Superior temporal gyrus (tissue), 1 donor: ENCODE data around the gene SMC3.
A peak's percentile ranks its signal among the peaks of the same experiment; 100 is the strongest.
"Not testable (repeated sequence)": the region's sequence is repeated elsewhere in the genome, so short reads cannot be mapped to it uniquely, and the experiment has no call there.

ENCODE experiments used
- DNase-seq: peaks from one replicate; pipeline ENCODE4 v3.0.0-alpha.2; 2016; ENCODE audit errors: extremely low spot score

Gene SMC3

DNA sequence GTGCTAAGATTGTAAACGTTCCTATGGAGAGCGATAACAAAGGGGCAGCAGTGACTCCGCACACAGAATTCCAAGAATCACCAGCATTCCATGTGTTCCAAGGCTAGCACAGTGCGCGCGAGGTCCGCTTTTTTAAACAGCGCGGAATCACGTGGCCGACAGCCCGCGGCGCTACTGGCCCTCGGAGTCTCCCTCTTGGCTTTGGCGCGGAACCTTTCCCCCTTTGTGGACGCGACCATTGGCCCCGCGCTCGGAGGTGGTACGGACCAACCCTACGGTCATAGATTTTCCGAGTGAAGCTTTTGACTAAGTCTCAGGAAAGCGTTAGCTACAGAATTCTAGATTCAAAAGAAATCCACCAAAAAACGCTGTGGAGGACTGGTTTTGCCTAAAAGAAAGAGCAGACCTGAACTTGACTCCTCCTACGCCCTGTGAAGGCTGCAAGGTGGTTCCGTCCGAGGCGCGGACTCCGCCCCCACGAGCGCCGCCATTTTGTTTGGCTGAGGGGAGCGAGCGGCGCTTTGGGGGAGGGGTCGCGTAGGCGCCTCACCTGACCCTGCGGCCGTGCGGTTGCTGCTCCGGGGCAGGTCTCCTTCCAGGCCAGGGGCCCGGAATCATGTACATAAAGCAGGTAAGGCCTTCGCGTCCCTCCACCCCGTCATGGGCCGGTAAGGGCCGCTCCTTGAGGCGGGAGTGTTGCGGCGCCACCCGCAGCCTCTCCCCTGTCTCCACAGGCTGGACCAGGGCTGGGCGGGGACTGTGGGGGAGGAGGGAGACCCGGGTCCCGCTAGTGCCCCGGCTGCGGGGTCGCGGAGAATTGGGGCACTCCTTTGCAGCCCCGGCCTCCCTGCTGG is at the start of gene SMC3:
Gene SMC3, plus strand, starts transcription at position 495 of the 854 bp plus-strand sequence. Its CDS starts 122 bp downstream, at position 617.
- DNase-seq: peak; percentile 97

DNA sequence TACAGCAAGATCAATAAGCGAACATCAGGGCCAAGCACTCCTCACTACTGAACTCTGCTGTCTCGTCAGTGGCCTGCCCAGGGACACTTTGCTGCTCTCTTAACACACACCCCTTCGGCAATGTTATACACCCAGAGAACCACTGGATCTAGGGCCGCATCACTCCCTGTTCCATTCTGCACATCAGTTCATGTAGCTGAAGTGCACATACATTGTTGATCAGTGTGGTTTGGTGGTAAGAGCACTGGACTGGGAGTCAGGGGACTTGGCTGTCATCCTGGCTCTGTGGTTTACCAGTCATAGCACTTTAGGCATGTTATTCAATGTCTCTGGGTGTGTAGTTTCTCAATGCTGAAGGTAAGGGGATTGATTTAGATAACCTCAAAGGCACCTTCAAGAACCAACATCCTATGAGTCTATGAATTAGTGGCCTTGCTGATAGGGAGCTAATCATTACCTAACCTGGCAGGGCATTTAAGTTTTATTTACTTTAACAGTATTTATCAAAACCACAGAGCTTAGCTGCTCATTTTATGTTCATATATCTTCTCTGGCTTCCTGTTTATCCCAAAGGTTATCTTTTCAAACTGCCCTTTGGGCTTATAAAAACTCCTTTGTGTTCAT is 45.0 kb upstream of the SMC3 start:
- DNase-seq: no peak

DNA sequence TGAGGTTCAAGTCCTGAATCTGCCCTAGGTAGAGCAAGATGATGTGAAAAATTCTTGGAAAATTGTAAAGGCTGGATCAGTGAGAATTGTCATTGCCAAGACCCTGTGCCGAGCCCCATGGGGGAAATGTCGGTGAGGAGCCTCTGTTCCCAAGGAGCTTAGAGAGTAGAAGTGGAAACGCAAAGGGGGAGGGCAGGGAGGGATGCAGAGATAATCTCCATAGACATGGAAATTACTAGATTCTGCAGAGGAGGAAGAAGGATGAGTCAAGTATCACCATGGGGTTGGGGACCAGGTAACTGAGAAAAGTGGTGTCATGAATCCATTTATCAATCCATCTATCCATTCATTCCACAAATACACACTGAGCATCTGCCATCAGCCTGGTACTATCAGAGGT is 43.8 kb upstream of the SMC3 start:
- no peak for DNase-seq

GRCh38 chr10:110524179-110524858 is 43.2 kb upstream of the SMC3 start:
- no peak for DNase-seq

DNA sequence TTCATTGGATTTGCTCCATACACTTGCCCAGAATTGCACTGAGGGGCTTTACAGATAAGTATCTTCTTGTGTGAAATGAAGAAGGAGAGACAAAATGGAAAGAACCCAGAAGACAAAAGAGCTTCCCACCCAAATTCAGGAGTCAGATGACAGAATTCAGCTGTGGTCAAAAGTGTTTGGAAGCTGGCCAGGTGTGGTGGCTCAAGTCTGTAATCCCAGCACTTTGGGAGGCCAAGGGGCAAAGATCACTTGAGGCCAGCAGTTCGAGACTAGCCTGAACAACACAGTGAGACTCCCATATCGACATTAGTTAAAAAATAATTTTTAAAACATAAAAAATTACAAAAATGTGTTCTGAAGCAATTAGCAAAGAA is 42.6 kb upstream of the SMC3 start:
- no peak for DNase-seq

DNA sequence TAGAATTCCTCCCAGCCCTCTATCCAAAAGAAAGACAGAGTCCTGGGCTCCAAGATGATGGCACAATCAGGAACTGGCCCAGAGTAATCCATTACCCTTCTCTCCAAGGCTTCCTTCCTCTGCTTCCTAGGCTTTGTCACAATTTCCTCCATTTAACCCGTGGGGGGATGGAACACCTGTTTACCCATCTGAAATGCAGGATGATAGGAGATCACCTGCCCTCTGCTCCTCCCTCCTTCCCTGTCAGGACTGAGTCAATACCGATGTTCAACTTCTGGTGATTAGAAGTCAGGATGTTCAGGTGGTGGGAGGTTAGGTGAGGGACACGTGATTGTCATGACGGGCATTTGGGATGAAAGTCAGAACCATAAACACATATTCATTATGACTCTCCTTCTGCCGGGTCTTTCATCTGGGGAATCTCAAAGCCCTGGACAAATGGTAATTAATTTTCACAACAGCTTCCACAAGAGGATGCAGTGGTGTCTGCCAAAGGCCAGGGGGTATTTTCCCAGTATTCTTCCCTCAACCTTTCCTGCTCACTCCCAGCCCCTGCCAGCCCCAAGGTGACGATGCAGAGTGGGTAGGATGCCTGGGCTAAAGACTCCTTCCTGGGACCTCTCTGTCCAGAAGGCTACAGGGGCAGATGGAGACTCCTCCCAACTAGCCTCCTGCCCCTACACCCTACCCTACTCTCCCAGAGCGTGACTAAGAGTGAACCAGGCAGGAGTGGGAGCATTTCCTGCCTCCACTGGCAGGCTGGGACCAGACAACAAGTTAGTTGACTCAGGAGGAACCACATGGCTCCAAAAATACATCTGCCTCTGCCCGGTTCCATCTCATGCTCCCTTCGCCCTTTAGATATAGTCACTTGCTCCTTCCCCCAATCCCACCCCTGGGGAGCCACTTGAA is 41.9 kb upstream of the SMC3 start:
- no peak for DNase-seq

DNA sequence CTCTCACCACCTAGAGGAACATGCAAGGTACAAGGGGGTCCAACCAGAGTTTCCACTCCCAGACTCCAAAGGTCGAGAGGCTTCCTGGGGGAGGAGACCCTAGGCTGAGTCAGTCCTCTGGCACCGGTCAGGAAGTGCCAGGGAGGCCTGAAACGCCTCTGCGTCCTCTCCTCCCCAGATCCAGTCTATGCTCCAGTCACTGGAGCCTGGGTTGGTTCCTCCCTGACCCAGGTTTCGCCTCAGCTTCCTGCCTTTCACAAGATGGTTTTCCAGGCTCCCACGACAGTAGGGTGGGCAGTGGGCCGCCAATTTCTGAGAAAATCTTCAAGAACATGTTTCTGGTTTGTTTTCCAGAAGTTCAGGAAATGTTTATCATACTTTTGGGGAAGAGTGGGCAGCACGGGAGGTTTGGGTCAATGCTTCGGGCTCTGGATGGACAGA is 39.7 kb upstream of the SMC3 start:
- DNase-seq: no peak

DNA sequence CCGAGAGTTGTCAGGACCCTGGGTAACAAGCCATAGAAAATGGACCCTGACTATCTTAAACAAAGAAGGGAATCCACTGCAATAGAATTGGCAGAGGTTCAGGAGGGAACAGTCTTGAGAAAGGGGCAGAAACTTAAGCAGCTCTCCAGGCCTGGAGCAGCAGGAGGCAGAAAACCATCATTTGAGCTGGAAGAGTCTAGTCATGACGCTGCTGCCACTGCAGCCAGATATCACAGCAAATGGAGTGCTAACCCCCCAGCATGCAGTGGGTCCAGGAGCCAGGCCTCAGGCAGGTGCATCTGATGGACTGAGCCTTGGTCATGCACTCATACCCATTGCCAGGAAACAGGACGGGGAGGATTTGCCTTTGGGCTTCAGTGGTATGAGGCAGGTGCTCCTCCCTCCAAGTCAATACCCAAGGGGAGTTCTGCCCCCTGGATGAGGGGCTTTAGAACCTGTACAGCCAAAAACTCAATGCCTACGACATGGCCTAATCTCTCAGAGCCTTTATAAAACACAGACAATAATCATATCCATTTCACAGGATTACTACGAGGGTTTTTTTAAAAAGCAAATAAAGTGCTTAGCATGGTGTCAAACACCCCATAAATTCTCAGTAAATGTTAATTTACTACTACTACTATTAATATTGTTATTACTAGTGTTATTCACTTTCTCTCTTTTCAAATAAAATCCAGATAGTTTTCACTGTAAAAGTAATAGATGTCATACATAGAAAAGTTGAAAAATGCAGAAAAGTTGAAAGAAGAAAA is 39.1 kb upstream of the SMC3 start:
- no peak for DNase-seq

- DNase-seq: not testable (repeated sequence)
Observed at GRCh38 chr10:110528997-110529524, 38.4 kb upstream of the SMC3 start.

DNA sequence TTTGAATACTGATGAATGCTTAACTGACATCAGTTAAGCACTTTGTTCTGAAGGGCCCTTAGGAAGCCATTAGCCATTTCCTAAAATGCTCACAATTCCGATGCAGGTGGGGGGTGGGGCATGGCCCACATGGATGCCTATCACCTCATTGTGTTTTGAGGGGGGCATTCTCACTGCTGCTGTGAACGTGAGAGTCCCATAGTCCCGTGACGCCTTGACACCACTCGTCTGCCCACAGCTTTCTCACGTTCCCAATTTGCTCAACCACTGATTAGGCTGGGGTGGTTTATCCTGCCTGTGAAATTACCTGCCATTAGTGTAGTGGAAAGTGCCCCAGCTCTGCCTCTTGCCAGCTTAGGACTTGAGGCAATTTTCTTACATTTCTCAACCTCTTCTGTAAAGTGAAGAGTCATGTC is 37.9 kb upstream of the SMC3 start:
- no peak for DNase-seq

DNA sequence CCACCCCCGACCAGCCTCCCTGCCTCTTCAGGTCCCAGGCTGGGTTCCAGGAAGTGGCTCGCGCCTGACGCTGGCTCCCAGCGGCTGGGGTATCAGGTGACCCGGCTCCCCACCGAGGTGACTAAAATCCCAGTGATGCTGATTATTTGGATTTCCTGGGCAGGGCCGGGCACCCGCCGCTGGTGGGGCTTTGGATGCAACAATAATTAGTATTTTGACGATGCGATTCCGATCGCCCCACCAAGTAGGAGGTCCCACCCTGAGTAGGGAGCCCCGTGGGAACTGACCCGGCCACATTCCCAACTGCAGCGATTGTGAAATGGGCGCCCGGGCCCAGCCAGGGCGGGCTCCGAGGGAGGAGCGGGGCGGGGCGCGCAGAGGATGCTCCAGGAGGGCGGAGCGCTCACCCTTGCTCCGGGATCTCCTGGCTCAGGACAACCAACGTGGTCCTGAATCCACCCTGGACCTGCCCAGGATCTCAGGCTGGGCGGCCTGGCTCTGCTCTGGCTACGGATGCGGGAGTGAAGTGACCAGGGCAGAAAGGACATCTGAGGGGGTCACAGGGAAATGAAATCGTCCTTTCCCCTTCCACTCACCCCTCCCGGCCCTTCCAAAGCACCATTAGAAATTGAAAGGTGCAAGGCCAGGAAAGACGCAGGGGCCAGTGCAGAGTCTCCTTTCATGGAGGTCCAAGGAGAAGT is 37.2 kb upstream of the SMC3 start:
- DNase-seq: no peak

DNA sequence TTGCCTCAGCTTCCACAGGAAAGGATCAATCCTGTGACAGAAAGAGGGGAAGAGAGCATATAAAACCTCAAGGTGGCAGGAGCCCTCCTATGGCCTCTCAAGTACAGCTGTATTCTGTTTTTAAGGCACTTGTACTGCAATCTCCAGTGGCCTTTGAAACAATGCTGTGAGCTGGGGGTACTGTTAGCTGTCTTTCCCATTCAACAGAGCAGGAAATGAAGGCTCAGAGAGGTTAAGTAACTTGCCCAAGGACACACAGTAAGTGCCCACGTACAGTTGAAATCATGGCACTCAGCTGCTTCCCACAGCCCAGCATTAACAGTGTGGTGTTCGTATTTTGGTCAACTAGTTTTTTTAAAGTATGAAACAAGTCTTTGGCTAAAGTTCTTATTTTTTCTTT is 35.8 kb upstream of the SMC3 start:
- no peak for DNase-seq

DNA sequence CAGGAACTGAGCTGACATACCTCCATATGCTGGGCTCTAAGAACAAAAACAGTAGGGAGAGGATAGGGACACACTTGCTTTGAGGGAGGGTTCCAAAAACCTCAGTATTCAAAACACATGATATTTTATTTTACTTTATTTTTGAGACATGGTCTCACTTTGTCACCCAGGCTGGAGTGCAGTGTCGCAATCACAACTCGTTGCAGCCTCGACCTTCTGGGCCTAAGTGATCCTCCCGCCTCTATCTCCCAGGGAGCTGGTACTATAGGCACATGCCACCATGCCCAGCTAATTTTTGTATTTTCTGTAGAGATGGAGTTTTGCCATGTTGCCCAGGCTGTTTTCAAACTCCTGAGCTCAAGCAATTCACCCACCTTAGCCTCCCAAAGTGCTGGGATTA is 34.9 kb upstream of the SMC3 start:
- DNase-seq: not testable (repeated sequence)

DNA sequence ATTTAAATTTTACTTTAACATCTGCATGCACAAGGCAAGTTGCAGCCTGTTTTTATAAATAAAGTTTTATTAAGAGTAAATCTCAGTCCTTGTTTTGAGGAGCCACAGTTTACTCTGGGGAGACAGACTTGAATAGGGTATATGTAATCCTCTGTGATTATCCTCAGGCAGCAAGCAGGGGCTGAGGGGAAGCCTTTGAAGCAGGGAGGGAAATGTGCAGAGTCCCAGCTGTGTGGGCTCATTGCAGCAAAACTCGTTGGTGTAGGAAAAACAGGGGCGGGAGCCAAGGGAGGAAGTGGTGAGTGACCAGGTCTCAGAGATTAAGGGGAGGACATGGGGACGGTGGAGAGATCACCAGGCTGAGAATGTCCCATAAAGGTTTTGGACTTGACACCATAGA is 34.3 kb upstream of the SMC3 start:
- no peak for DNase-seq

DNA sequence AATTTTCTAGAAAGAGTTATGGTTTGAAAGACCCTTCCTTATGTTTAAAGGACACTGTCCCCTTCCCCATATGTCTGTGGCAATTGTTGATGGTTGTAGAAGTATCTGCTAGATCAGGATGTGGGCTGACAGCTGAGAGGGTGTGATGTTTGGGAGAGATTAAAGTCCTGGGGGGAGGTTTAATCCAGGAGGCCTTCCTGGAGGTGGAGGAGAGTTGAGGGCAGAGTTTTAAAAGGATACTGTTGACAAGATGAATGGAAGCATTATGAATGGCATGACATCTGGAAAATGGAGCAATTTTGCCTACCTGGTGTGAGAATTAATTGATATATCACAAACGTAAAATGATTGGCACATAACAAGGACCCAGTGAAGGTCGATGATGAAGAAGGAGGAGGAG is 32.9 kb upstream of the SMC3 start:
- no peak for DNase-seq

DNA sequence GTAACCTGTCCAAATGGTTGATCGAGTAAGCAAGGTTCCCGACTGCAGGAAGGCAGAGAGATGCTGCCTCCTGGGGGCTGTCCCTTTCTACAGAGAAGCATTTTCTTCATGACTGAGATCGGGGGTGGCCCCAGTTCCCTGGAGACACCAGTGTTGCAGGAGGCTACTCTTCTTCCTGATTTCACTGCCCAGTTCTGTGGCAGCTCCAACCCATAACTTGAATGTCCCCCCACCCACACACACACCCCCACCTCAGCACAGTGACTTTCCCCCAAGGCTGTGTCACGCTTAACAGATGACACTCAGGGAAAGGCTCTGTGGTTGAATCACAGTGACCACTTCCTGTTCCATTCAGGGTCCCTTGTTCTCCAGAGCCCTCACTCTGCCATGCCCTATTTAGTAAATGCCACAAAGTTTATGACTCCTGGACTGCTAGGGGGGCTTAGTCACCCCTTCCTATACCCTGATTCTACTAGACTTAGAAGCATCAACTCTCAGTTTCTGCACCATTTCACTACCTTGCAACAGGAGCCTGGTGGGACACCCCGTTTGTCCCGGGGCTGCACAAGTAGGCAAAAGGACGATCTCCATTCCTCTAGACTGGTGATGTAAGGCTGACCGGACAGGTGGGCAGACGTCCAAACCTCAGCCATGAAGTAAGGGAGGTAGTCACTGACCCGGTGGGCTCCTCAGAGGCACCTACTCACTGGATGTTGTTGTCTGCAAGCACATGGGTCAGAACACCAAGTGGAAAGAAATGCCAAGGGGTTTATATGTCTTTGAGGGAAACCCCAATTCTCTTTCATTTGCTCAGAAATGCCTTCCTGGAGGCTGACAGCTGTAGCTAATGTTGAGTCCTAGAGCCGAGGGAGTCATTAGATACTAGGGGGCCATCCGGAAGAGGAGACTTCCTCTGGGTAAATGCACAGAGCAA is 31.3 kb upstream of the SMC3 start:
- DNase-seq: no peak

GRCh38 chr10:110539091-110539490 is 28.4 kb upstream of the SMC3 start:
- no peak for DNase-seq

- no peak for DNase-seq
Observed at GRCh38 chr10:110540031-110540430, 27.5 kb upstream of the SMC3 start.
